HG03139 (cell line): Measurements from ENCODE around the gene VAPB.
A peak's percentile ranks its signal among the peaks of the same experiment; 100 is the strongest.

Experiments
- ATAC-seq: cut with Tn5 transposase; IDR thresholded peaks from one replicate; pipeline ENCODE4 v1.9.1; 2021; ENCODE audit not compliant: unreplicated experiment

VAPB gene

DNA sequence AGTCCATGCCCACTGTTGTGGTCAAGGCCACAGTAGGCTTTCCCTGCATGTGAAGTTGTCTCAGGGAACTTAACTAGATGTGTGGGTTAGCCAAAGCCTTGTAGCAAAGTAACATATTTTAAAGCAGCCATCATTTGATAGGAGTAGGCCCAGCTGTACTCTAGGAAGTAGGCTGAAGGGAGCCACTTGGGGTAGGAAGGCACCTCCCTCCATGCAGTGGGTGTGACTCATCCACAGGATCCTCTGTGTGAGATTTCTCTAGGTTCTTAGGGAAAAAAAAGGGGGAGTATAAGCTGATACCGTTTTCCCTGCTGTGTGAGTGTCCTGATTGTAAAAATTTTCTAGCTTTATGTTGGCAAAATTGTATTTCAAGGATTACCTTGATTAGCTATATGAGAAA lies 44.7 kb downstream of the VAPB start:
- ATAC-seq = no peak

DNA sequence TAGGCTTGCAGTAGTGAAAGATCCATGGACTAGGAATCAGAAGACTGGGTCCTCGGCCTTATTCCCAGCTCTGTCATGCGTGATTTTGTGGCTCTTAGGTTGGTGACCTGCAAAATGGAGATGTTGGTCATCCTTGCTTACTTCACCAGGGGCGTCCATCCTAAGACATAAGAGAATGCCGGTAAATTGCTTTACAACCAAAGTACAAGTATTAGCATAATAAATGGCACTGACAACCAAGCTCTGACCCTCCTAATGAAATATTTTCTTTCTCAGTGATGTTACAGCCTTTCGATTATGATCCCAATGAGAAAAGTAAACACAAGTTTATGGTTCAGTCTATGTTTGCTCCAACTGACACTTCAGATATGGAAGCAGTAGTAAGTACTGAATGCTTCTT lies 45.3 kb downstream of the VAPB start:
- ATAC-seq = no peak

DNA sequence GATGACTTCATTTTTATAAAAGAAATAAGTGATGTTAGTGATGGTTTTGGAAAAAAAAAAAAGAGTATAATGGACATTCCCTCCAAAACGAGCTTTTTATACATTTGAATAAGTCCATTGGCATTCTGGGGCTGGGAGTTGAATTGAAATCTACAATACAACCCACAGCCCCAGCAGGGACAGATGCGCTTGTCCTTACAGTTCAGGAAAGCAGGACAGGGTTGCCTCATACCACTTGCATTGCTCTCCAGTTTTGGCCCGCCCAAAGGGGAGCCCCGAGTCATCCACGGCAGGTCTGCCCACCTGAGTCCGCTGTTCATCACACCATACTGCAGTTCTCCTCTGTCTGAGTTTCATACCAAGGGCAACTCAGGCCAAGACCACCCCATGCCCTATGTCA lies 46.2 kb downstream of the VAPB start:
- ATAC-seq = no peak

DNA sequence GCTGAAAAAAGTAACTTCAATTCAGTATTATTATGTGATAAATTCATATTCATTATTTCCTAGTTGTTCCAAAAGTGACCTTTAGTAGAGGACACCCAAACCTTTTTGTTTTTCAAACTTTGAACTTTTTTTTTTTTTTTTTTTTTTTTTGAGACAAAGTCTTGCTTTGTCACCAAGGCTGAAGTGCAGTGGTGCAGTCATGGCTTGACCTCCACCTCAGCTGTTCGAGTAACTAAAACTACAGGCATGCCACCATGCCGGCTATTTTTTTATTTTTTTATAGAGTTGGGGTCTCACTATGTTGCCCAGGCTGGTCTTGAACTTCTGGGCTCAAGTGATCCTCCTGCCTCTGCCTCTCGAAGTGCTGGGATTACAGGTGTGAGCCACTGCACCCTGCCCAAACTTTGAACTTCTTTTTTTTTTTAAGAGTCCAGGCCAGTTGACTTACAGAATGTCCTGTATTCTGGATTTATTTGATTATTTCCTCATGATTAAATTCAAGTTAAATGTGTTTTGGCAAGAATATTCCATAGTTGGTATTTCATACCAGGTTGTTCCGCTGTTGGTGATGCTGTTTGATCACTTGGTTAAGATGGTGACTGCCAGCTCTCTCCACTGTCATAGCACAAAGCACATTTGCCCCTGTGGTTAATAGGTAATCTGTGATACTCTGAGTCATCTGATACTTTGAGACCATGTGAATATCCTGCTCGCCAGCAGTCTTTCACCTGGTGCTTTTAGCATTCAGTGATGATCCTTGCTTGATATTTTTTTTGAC lies 48.0 kb downstream of the VAPB start:
- ATAC-seq = peak; percentile 62

DNA sequence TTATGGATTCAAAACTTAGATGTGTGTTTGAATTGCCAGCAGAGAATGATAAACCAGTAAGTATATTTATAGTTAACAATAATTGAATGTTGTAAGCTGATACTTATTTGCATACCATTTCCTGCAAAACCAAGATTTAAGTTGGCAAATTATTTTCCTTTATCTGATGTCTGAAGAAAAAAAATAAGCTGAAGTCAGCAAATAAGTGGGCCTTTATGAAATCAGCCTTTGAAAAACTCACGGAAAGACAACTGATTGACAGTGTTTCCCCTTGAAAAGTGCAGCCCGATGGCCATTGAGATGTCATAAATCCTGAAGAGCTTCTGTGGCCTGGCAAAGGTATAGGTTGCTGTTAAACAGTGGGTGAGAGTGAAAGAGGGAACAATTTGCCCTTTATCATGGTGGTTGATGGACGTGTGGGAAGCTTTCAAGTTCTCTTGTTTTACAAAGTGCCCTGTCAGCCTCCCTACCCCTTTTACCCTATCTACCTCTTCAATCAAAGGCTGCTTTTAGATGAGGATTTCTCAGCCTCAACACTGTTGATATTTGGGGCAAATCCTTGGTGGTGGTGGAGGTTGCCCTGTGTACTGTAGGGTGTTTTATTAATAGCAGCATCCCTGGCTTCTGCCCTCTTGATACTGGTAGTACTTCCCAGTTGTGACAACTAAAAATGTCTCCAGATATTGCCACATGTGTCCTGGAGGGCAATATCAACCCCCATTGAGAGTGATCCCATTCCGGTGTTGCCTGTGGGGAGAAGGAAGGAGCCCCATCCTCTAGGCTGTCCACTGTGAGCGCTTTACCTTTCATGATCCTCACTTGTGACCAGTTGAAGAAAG lies 50.2 kb downstream of the VAPB start:
- no peak for ATAC-seq

DNA sequence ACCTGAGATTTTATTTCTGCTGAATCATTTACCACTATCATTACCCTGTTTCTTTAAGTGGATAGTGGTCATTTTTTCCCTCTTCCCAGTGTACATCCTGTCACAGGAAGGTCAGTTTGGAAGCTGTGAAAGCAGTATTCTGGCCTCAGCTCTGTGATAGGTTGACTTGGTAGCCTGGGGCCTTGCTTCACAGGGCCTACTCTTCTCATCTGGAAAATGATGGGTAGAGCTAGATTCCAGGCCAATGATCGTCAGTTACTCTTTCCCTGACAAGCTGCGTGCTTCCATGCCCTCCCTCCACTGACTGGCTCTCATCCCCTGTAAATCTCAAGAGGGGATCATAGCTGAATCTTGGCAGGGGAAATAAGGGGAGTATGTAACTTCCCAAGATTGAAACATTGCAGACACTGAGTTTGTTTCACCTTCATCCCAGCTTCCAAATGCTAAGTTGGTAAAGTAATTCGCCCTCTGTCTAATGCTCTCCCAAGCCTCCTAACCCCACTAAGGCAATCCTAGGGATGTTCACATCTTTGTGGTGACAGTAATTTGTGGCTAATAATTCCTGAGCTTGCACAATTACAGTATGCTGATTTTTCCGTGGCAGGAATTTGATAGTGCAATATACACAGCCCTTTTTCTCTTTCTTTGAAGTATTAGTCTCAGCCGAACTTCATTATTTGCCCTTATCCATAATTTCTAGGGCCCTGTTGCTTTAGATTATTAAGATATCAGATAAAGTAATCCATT lies 51.2 kb downstream of the VAPB start:
- ATAC-seq = no peak

DNA sequence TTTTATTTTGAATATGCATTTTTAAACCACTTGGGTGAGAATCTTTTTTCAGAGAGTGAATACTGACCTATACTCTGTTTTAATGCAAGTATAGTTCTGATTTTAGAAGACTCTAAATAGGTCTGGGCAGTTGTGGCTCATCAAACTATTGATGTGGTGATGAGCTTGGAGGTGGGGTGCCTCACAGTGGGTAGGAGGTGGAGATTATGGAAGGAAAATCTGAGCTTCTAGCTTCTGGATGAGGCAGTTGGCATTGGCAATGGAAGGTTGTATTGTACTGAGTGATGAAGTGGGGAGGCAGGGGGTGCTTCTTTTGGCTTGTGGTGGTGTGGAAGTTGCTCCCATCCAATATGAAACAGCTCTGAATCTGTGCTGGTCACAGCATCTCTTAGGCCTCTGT lies 52.7 kb downstream of the VAPB start:
- ATAC-seq = no peak

DNA sequence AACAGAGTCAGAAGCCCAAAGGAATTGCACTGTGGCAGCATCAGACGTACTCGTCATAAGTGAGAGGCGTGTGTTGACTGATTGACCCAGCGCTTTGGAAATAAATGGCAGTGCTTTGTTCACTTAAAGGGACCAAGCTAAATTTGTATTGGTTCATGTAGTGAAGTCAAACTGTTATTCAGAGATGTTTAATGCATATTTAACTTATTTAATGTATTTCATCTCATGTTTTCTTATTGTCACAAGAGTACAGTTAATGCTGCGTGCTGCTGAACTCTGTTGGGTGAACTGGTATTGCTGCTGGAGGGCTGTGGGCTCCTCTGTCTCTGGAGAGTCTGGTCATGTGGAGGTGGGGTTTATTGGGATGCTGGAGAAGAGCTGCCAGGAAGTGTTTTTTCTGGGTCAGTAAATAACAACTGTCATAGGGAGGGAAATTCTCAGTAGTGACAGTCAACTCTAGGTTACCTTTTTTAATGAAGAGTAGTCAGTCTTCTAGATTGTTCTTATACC lies 55.8 kb downstream of the VAPB start:
- no peak for ATAC-seq

DNA sequence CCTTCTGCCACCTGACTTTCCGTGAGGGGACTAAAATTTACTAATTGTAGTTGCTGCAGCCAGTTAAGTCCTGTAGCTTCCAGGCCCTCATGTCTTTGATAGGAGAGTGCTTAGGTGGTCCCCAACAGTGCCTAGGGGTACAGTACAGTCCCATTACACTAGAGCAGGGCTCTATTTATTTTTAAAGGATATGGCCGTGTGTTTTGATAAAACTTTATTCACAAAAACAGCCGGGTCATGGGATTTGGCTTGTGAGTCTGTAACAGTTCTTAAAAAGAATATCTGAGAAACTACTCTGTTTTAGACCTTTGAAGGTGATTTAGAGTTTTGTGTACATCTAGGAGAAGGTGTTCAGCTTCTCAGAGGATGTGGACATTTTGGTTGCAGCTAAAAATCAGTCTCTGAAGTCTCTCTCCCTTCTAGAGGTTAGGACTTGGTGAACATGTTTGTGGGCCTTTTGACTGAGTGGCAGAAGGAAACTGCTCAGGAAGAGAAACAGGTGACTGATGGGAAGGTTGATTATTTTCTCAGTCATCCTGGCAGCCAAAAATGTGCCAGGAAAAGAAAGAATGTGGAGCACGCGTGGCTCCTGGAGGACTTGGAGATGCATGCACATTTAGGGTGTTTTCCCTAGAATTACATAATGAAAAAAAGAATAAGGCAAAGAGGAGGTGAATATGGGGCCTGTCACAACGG lies 57.4 kb downstream of the VAPB start:
- no peak for ATAC-seq

DNA sequence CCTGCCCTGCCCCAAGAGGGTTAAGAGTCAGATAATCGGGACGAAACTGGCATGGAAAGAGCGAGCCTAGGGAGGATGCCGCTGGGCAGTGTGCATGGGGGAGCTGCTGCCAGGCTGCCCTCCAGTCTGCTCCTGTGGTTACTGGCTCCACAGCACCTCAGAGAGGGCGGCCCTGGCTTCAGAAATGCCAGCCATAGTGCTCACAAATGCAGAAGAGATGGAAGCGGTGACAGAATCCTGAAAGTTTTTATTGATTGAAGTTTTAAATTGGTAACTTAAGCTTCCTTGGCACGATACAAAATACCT lies 57.9 kb downstream of the VAPB start:
- no peak for ATAC-seq

DNA sequence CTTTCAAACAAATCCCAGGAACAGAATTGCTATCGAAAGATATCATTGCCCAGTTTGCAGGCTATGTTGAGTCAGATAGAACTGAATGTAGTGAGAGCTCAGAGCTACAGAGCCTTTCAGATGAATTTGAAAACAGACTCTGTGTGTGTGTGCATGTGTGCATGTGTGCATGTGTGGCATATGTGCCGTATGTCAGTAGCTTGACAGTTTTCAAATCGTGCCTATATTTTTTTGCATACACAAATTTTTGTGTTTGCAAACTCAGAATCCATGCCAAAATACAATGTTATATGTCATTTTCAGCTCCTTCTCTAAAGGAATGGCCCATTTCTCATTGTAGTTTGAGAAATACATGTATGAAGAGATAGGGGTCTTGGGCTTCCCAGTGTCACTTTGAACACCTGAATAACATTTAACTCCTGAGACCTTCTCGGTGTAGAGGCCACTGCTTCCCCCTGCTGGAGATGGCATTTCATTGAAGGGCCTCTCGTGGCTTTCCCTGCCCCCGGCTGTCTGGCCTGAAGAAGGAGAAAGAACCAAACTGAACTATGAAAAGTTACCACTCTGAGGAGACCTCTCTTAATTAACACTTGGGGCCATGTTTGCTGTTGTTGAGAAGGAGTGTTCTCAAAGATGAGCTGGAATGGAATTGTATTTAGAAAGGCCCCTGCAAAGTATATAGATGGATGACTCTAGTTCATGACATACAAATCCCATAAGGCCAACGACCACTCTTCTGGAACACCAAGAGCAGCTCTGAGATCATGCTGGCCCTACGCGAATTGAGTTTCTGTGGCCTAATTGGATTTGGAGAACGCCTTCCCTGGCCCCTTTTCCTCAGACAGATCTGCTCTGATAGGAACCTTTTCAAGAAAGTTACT lies 58.7 kb downstream of the VAPB start:
- ATAC-seq = no peak

DNA sequence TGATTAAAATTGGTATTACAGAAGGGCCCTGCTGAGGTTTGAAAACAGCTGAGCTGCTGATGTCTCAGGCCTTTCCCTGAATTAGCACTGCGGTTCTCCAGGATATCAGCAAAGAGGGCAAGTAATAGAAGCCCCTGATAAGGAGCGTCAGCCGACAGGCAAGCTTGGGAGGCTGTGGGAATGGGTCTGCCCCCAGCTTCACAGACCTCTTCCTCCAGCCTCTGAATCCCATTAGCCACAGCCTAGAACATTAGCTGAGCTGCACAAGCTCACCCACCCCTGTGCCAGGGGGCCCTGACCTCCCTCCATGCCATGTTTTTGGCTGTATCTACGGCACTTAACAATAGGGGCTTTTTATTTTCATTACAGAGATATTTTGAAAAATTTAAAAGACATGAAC lies 59.9 kb downstream of the VAPB start:
- no peak for ATAC-seq

DNA sequence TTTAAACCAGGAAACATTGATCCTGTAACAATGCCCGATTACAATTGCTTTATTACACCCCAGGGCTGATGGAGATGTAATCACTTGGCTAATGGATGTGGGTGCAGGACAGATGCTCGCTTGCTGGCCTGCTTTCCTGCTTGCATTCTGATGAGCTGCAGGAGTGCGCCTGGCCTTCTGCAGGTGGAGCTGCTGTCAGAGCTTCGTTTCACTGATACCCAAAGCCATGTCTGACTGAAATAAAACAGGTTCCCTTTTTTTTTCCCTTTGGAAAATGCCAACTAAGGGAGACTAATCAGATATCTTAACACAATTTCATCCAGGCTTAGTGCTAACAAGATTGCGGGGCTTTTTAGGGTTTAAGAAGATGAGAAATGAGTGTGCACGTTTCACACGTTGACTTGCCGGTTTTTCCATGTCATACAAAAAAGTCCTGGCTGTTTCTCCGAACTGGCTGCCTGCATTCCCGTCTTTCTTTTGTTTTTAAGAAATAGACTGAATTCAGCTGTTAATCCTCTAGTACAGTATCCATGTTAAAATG lies 60.7 kb downstream of the VAPB start:
- no peak for ATAC-seq

DNA sequence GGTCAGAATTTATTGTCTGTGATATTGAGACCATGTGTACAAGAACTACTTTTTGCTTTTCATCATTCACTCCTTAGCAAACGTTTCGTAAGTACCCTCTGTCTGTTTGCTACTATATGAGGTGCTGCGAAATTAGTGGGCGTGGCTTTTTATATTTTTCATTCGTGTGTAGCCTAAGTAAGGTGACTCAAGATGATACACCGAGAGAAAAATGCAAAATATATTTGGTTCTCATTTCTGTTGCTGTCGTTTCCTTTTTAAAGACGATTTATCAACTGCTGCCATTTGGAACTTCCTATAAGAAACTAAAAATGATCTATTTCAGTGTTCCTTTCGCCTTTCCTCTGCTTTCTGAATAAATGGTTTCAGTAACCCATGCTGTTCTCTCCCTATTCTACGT lies 61.2 kb downstream of the VAPB start:
- no peak for ATAC-seq

DNA sequence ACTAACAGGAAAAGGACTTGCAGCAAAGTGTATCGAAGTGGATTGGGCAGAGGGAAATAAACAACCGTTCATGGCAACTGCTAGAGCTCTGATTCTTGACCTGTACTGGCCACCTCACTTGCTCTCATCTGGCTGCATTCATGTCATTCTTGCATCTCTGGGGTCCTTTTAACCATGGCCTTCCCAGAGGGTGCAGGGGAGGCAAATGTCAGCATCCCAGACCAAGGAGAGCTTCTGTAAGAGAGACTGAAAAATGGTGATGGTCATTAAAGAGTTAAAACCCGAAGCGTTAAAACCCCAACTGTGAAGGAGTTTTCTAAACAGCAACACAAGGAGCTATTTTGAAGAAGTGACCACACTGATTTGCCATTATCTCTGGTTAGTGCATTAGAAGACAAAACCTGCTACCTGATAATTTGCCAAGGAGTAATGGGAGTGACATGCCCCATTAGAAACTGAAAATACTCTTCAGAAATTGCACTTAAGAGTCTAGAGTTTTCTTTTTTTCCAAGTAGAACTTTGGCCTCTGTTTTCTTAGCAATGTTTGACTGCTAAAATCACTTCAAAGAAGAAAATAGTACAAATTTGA lies 63.7 kb downstream of the VAPB start:
- ATAC-seq = no peak

DNA sequence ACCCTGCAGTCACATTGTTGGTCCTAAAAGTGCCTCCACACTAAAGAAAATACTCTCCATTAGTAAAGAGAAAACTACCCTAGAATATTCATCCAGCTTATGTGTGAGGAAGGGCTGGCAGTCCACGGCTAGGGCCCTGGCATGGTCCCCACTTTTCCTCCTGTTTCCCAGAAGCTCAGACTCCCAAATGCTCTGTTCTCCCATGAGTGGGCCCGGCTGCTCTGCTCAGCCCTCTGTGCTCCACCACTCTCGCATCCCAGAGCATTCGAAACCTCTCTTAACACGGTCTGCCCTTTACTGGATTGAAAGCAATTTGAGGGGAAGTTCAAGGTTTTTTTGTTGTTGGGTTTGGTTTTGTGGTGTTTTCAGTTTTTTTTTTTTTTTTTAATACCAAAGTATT lies 64.4 kb downstream of the VAPB start:
- ATAC-seq = no peak

DNA sequence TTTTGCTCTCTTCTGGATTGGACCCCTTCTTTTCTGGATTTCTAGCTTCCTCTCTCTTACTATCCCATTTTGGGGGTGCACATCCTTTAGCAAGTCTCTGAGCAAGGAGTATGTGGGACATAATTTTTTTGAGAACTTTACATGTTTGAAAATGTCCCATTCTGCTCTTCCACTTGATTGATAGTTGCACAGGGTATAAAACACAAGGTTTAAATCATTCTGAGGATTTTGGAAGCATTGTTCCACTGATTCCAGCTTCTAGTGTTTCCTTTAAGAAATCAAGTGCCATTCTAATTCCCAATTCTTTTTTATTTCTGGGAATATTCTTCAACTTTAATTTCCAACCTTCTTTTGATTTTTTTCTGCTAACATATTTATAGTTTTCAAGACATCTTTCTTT lies 65.4 kb downstream of the VAPB start:
- ATAC-seq = no peak

DNA sequence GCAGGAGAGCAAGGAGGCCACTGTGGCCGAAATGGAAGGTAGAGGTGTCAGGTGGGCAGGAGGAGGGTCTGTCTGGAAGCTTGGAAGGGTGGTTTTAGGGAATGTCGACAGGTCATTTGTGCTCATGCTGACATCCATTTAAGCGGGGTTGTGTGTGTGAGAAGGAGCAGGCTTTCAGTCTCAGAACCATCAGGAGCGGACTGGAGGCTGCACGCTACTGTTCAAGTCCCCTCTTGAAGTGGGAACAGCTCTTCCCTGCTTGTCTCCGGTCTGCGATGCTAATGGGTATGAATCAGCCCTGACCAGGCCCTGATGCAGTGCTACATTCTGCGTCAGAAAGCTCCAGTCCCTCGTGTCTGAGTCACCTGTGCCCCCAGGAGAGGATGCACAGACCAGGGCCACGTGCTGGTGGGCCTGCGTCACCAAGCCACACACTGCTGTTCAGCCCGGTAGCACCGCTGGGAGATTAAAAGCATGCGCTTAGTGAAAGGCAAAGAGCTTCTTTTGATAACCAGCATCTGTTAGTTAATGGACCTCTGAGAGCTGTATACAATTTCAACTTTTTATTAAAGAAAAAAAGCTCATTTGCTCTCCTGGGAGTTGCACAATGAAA lies 68.2 kb downstream of the VAPB start:
- no peak for ATAC-seq
